Measurements from ENCODE around the gene ZNF219. TPM values are rescaled to one million over a fixed set of nuclear protein-coding genes. Genes with fewer than 3 reads are reported as not detected.

Gene ZNF219
- total and polyA plus RNA-seq, 7 experiments from 2014 or later, result 2.3 to 22.1 (median 6.5) TPM

DNA sequence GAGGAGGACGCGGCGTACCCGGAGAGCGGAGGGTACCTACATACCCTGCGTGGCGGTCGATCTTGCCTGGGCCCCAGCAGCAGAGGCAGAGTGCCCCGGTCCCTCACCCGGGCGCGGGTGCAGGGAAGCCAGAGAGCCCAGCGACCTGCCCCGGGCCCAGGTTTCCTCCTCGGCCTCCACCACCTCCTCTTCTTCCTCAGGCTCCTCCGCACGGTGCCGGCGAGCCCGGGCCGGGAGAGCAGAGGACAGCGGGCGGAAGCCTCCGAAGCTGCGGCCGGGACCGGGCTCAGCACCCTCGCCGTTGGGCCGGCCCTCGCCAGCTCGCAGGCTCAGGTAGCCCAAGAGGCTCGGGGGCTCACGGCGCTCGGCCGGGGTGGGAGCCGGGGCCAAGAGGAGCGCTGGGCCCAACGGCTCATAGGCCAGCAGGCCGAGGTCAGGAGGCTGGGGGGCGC, 6.6 kb downstream of the ZNF219 start:
- peaks cover 11 to 14% of the 10 kb centered on the region in 2 donors for H3K4me1 ChIP-seq (ENCODE audit: control insufficient read depth in 2 of 2, insufficient read depth in 2 of 2, low read length in 2 of 2)
- H3K9me3 ChIP-seq (ENCODE audit: control insufficient read depth in 2 of 3, low read length in 3 of 3), result no peaks in the 10 kb centered on the region
- Mint-ChIP-seq H3K36me3 (peaks cover 0 to 2% (median 0%) of the 10 kb centered on the region in 5 donors), H3K4me3 (no peak overlapping the region), H3K4me1 (peaks cover 16 to 36% (median 25%) of the 10 kb centered on the region in 7 donors), H3K27ac (peak overlapping the region in 1 of 9 donors; percentile 57), H3K27me3 (peaks cover 0 to 11% (median 0%) of the 10 kb centered on the region in 5 donors), H3K9me3 (peaks cover 0 to 5% (median 0%) of the 10 kb centered on the region in 11 donors)
- POLR2A ChIA-PET, result interaction anchor here (1.4 to 4.7 kb wide), 3 partner anchors 12 to 77 kb away, joined by 5 to 53 read pairs (median 6); no protein-coding TSS in a partner anchor
- H3K27me3 ChIP-seq (ENCODE audit: control insufficient read depth in 2 of 2, insufficient read depth in 2 of 2, low read length in 2 of 2), result no peaks in the 10 kb centered on the region
- no peak overlapping the region for H3K27ac ChIP-seq (ENCODE audit: low read depth, low read length)
- no peak for ATAC-seq
- intact Hi-C loops (cut with micrococcal nuclease), result loop anchor here (1.0 kb wide), 4 partner anchors 12 to 465 kb away; no protein-coding TSS in a partner anchor
- H3K4me3 ChIP-seq (ENCODE audit: low read length), result no peak overlapping the region
- no peak for DNase-seq
- H3K36me3 ChIP-seq (ENCODE audit: control insufficient read depth in 2 of 3, insufficient read depth in 3 of 3, low read length in 3 of 3), result no peaks in the 10 kb centered on the region
- CTCF ChIA-PET, result interaction anchor here (0.6 to 11.3 kb wide), 12 partner anchors 9 to 86 kb away, joined by 3 to 132 read pairs (median 4); partner anchors contain the start of gene TMEM253

DNA sequence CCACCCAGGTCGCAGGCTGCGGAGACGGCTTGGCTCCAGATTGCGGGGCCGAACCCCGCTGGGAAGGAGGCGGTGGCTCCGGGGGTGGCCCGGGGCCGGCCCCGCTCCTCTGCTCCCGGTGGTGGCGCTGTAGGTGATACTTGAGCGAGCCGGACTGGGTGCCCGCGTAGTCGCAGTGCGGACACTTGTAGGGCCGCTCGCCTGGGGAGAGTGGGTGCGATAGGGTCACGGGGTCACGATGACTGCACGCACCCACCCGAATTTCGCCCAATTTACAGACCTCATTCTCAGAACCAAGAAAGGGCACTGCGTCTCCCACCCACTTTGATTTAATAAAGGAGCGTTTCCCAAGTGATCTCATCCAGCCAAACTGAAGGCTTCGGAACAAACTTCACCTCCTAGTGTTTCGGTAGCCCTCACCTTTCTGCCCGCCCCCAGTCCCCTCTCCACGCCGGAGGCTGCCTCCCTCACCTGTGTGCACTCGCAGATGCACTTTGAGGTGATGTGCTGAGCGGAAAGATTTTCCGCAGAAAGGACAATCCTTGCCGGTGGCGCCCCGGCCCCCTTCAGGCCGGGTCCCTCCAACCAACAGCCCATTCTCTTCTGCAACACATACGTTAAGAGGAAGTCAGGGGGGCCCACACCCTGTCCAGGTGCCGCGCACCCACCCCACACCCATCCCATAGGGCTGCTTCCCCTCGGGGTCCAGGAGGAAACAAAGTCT, 7.4 kb downstream of the ZNF219 start:
- Histone ChIP-seq H3K36me3 (ENCODE audit: control insufficient read depth in 2 of 3, insufficient read depth in 3 of 3, low read length in 3 of 3) (no peaks in the 10 kb centered on the region), H3K27ac (ENCODE audit: low read depth, low read length) (no peak overlapping the region), H3K9me3 (ENCODE audit: control insufficient read depth in 2 of 3, low read length in 3 of 3) (no peaks in the 10 kb centered on the region), H3K4me1 (ENCODE audit: control insufficient read depth in 2 of 2, insufficient read depth in 2 of 2, low read length in 2 of 2) (peaks cover 13 to 15% of the 10 kb centered on the region in 2 donors), H3K27me3 (ENCODE audit: control insufficient read depth in 2 of 2, insufficient read depth in 2 of 2, low read length in 2 of 2) (no peaks in the 10 kb centered on the region), H3K4me3 (ENCODE audit: low read length) (no peak overlapping the region)
- ATAC-seq (no peak), DNase-seq (no peak)
- ChIA-PET CTCF (interaction anchor here (0.9 to 11.3 kb wide), 5 partner anchors 10 to 76 kb away, joined by 3 to 132 read pairs (median 37); partner anchors contain the start of gene TMEM253), POLR2A (interaction anchor here (0.5 to 4.7 kb wide), 3 partner anchors 13 to 80 kb away, joined by 3 to 53 read pairs (median 6); no protein-coding TSS in a partner anchor)
- Mint-ChIP-seq H3K4me1 (peaks cover 21 to 37% (median 30%) of the 10 kb centered on the region in 7 donors), H3K9me3 (peaks cover 0 to 5% (median 0%) of the 10 kb centered on the region in 11 donors), H3K4me3 (no peak overlapping the region), H3K36me3 (peaks cover 0 to 2% (median 0%) of the 10 kb centered on the region in 5 donors), H3K27me3 (peaks cover 0 to 11% (median 0%) of the 10 kb centered on the region in 5 donors), H3K27ac (peak overlapping the region in 6 of 9 donors; percentile 5 to 70 (median 42))
- intact Hi-C loops (cut with micrococcal nuclease), result no loop called here

DNA sequence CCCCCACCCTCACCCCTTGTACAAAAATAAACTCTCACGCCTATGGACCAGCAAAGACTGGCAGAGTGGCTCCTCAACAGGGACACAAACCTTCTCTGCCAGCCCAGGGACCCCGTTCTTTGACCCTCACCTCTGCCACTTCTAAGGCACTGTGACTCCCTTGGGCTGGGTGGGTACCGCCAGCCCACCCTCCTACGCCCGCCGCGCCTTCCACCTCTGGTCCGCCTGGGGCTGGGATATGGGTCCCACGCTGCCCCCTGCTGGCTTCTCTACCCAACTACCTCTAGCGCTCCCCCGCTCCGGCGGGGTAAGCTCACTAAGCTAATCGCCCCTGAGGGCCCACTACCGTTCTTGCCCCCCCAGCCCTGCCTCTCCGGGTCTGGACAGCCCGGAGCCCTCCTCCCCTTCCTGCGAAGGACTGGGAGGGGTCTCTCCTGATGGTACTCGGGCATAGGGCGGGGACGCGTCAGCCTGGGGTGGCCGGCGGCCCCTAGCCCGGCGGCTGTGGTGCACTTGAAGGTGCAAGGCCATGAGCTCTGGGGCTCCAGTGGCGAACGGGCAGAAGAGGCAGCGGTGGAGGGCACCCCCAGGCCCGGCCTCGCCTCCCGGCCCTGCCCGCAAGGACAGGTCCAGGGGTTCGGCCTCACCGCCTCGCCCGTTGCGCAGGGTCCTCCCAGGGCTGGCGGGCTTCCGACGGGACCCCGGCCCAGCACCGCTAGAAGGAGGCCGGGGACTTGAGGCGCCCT, 8.1 kb downstream of the ZNF219 start:
- H3K27ac Mint-ChIP-seq, result peak overlapping the region in 3 of 9 donors; percentile 52 to 93 (median 65)
- no peaks in the 10 kb centered on the region for H3K27me3 ChIP-seq (ENCODE audit: control insufficient read depth in 2 of 2, insufficient read depth in 2 of 2, low read length in 2 of 2)
- no peak overlapping the region for H3K27ac ChIP-seq (ENCODE audit: low read depth, low read length)
- H3K36me3 ChIP-seq (ENCODE audit: control insufficient read depth in 2 of 3, insufficient read depth in 3 of 3, low read length in 3 of 3), result no peaks in the 10 kb centered on the region
- intact Hi-C loops (cut with micrococcal nuclease), result no loop called here
- peaks cover 21 to 37% (median 33%) of the 10 kb centered on the region in 7 donors for H3K4me1 Mint-ChIP-seq
- peaks cover 0 to 5% (median 0%) of the 10 kb centered on the region in 11 donors for H3K9me3 Mint-ChIP-seq
- H3K9me3 ChIP-seq (ENCODE audit: control insufficient read depth in 2 of 3, low read length in 3 of 3), result no peaks in the 10 kb centered on the region
- no peak overlapping the region for H3K4me3 Mint-ChIP-seq
- peaks cover 0 to 2% (median 0%) of the 10 kb centered on the region in 5 donors for H3K36me3 Mint-ChIP-seq
- H3K27me3 Mint-ChIP-seq, result peaks cover 0 to 11% (median 0%) of the 10 kb centered on the region in 5 donors
- H3K4me3 ChIP-seq (ENCODE audit: low read length), result no peak overlapping the region
- H3K4me1 ChIP-seq (ENCODE audit: control insufficient read depth in 2 of 2, insufficient read depth in 2 of 2, low read length in 2 of 2), result peaks cover 13 to 15% of the 10 kb centered on the region in 2 donors
- DNase-seq, result no peak
- no peak for ATAC-seq
- ChIA-PET CTCF (interaction anchor here (4.1 to 11.3 kb wide), 2 partner anchors 14 to 75 kb away, joined by 37 to 132 read pairs; no protein-coding TSS in a partner anchor), POLR2A (interaction anchor here (0.5 to 3.7 kb wide), 3 partner anchors 8 to 81 kb away, joined by 3 to 22 read pairs (median 9); partner anchors contain the start of gene ZNF219)

DNA sequence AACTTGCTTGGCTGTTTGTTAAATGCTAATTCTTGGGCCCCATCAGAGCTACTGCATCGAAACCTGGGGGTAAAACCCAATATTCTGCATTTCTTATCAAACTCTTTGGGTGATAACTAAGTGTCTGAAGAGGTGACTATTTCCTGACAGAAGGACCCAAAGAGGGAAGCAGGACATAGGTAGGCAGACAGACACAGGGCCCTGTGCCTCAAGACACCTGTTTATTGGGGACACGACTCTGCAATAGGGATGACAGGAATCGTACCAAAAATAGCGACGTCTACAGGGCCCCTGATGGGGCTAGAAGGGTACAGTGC, 8.6 kb downstream of the ZNF219 start:
- H3K36me3 Mint-ChIP-seq, result peaks cover 0 to 2% (median 0%) of the 10 kb centered on the region in 5 donors
- Histone ChIP-seq H3K9me3 (ENCODE audit: control insufficient read depth in 2 of 3, low read length in 3 of 3) (no peaks in the 10 kb centered on the region), H3K4me3 (ENCODE audit: low read length) (no peak overlapping the region), H3K27ac (ENCODE audit: low read depth, low read length) (peak overlapping the region; percentile 34), H3K4me1 (ENCODE audit: control insufficient read depth in 2 of 2, insufficient read depth in 2 of 2, low read length in 2 of 2) (peaks cover 13 to 15% of the 10 kb centered on the region in 2 donors), H3K27me3 (ENCODE audit: control insufficient read depth in 2 of 2, insufficient read depth in 2 of 2, low read length in 2 of 2) (no peaks in the 10 kb centered on the region), H3K36me3 (ENCODE audit: control insufficient read depth in 2 of 3, insufficient read depth in 3 of 3, low read length in 3 of 3) (no peaks in the 10 kb centered on the region)
- ATAC-seq (no peak), DNase-seq (no peak)
- H3K27ac Mint-ChIP-seq, result peak overlapping the region in 5 of 9 donors; percentile 38 to 96 (median 93)
- POLR2A ChIA-PET, result interaction anchor here (1.9 to 3.7 kb wide), 2 partner anchors 8 to 14 kb away, joined by 9 to 22 read pairs; partner anchors contain the start of gene ZNF219
- intact Hi-C loops (cut with micrococcal nuclease), result loop anchor here (5.0 to 10.0 kb wide), 2 partner anchors 408 to 1495 kb away; partner anchors contain the start of genes DAD1 (in 1 of the 2) and RNASE4 (in 1 of the 2)
- H3K4me3 Mint-ChIP-seq, result no peak overlapping the region
- peaks cover 0 to 11% (median 0%) of the 10 kb centered on the region in 5 donors for H3K27me3 Mint-ChIP-seq
- CTCF ChIA-PET, result interaction anchor here (4.1 to 11.3 kb wide), 2 partner anchors 15 to 75 kb away, joined by 37 to 132 read pairs; no protein-coding TSS in a partner anchor
- H3K9me3 Mint-ChIP-seq, result peaks cover 0 to 5% (median 0%) of the 10 kb centered on the region in 11 donors
- peaks cover 21 to 37% (median 33%) of the 10 kb centered on the region in 7 donors for H3K4me1 Mint-ChIP-seq

DNA sequence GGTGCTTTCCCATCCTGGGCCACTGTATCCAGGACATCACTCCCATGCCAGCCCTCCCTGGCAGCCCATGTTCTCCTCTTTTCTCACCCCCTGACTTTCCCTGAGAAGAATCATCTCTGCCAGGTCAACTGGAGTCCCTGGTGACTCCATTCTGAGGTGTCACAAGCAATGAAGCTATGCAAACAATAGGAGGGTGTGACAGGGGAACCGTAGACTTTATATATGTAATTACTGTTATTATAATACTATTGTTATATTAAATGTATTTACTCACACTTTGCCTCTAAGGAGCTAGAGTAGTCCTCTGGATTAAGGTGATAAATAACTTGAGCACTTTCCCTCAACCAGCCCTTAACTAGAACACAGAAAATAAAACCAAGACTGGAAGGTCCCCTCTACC, 9.2 kb downstream of the ZNF219 start:
- peak overlapping the region; percentile 2 to 96 (median 91) for H3K27ac Mint-ChIP-seq
- CTCF ChIA-PET, result interaction anchor here (0.8 to 11.3 kb wide), 4 partner anchors 15 to 74 kb away, joined by 5 to 132 read pairs (median 21); no protein-coding TSS in a partner anchor
- Histone ChIP-seq H3K27ac (ENCODE audit: low read depth, low read length) (peak overlapping the region; percentile 34), H3K9me3 (ENCODE audit: control insufficient read depth in 2 of 3, low read length in 3 of 3) (no peaks in the 10 kb centered on the region), H3K27me3 (ENCODE audit: control insufficient read depth in 2 of 2, insufficient read depth in 2 of 2, low read length in 2 of 2) (no peaks in the 10 kb centered on the region), H3K4me3 (ENCODE audit: low read length) (no peak overlapping the region), H3K4me1 (ENCODE audit: control insufficient read depth in 2 of 2, insufficient read depth in 2 of 2, low read length in 2 of 2) (peaks cover 13 to 15% of the 10 kb centered on the region in 2 donors), H3K36me3 (ENCODE audit: control insufficient read depth in 2 of 3, insufficient read depth in 3 of 3, low read length in 3 of 3) (no peaks in the 10 kb centered on the region)
- H3K4me3 Mint-ChIP-seq, result no peak overlapping the region
- intact Hi-C loops (cut with micrococcal nuclease), result loop anchor here (5.0 to 10.0 kb wide), 2 partner anchors 407 to 1496 kb away; partner anchors contain the start of genes DAD1 (in 1 of the 2) and RNASE4 (in 1 of the 2)
- POLR2A ChIA-PET, result interaction anchor here (0.6 to 3.7 kb wide), 4 partner anchors 9 to 60 kb away, joined by 3 to 22 read pairs (median 7); partner anchors contain the start of gene ZNF219
- H3K27me3 Mint-ChIP-seq, result peaks cover 0 to 11% (median 0%) of the 10 kb centered on the region in 5 donors
- H3K9me3 Mint-ChIP-seq, result peaks cover 0 to 5% (median 0%) of the 10 kb centered on the region in 11 donors
- peaks cover 0 to 2% (median 0%) of the 10 kb centered on the region in 5 donors for H3K36me3 Mint-ChIP-seq
- H3K4me1 Mint-ChIP-seq, result peaks cover 21 to 37% (median 33%) of the 10 kb centered on the region in 7 donors
- DNase-seq (no peak), ATAC-seq (no peak)
